PC-9 (cell line): ENCODE measurements around the gene CLDN11.

Source experiments
- CTCF ChIP-seq: fragments of 200-600 bp; sonication (generic); conservative IDR thresholded peaks from 2 replicates; pipeline ENCODE4 v1.6.1; 2017; ENCODE audit warnings: mixed run types, antibody characterized with exemption, mild to moderate bottlenecking, moderate library complexity
- EZH2 ChIP-seq: fragments of 200-600 bp; sonication (generic); IDR thresholded peaks from 2 replicates; pipeline ENCODE4 v1.8.0; 2017; ENCODE audit warnings: antibody characterized with exemption, low read depth

GRCh38 chr3:170413291-170413690, 5.4 kb upstream of the CLDN11 start:
- TF ChIP-seq CTCF (no peak), EZH2 (no peak)
